ENCODE data around the gene PEX5L.

The PEX5L gene

DNA sequence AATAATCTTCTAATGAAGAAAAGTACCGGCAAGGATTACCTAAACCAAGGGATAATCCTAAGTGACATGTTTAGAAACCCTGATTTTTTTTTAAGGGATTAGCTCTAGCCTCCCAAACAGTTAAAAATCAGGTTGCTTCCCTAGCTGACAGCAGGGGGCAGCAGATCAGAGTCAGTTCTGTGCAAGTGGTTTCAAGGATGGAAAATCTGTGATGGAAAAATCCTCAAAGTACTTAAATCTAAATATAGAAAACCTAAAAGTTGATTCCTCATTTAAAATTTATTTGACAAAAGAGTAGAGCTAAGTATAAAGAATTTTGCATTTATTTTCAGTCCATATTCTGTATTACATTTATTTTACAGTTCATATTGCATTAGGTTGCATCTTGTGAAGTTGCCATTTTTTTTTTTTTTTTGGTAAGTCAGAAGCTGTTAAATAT is 107.6 kb downstream of the PEX5L start:
- in situ Hi-C loops (cut with MboI; ENCODE audit: low pct_unique_long_range_greater_than_20kb, low sequenced_read_pairs): no loop called here
- peak; percentile 53 for DNase-seq

DNA sequence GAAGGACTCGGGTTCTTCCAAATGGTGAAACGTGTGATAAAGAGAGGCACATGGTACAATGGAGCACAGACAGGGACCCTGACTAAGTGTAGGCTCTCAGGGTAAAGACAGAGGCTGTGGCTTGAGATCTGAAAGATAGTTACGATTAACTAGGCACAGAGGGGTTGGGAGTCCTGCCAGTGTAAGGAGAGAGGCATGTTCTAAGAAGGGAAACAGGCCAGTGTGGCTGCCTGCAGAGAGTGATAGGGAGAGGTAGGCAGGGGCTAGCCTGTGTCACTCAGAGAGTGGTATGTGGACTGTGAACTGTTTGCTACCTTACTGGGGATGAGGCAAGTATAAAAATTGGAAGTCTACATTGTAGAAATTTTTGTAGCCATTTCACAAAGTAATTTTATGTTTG is 109.5 kb downstream of the PEX5L start:
- no peak for DNase-seq
- in situ Hi-C loops (cut with MboI; ENCODE audit: low pct_unique_long_range_greater_than_20kb, low sequenced_read_pairs): no loop called here

DNA sequence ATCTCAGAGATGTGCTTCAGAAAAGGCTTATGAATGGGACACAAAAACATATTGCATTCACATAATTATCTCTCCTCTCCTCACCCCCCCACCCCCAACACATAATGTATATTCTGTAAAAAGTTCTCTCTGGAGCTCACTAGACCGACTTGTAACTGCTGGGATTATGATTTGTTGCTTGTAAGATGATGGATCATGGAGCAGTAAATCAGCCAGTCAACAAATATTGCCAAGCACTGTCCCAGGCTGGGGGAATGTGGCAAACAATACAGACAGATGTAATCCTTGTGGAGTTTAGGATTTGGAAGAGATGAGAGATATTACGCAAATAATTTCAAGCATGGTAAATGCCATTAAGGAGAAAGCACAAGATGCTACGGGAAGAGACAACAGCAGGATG is 114.8 kb downstream of the PEX5L start:
- in situ Hi-C loops (cut with MboI; ENCODE audit: low pct_unique_long_range_greater_than_20kb, low sequenced_read_pairs): no loop called here
- DNase-seq: no peak

- no peak for DNase-seq
- in situ Hi-C loops (cut with MboI; ENCODE audit: low pct_unique_long_range_greater_than_20kb, low sequenced_read_pairs): no loop called here
These were observed 115.2 kb downstream of the PEX5L start for GRCh38 chr3:179921500-179921899.

DNA sequence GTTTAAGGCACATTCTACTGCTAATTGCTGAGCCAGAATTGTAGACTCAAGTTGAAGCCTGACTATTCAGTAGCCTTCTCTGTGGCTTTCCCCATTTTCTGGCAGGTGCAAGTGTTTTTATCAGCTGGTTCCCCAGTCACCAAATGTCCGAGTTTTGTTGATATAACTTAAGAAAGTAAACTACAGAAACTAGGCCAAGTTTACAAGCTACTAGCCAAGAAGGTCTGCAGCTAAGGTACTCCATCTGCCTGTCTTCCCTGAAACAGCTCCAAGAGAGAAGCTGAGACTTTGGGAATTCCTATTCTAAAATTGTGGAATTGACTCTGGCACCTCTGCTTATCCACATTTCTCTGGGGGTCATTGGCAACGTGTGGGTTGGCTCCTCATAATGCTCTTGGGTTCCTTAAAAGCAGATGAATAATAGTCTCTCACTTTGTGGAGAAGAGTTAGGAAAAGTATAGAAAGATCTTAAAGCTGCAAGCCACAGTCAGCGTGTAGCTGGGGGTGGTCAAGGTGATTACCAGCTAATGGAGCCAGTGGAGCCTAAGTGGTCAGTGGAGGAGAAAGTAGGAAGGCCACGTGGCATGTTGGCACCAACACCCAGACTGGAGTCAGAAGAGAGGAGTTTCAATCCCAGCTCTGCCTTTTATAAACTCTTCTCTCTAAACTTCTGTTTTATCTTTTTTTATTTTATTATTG is 128.8 kb downstream of the PEX5L start:
- in situ Hi-C loops (cut with MboI; ENCODE audit: low pct_unique_long_range_greater_than_20kb, low sequenced_read_pairs): no loop called here
- no peak for DNase-seq

- in situ Hi-C loops (cut with MboI; ENCODE audit: low pct_unique_long_range_greater_than_20kb, low sequenced_read_pairs): no loop called here
- no peak for DNase-seq
These were observed 134.7 kb downstream of the PEX5L start for GRCh38 chr3:179902061-179902460.

DNA sequence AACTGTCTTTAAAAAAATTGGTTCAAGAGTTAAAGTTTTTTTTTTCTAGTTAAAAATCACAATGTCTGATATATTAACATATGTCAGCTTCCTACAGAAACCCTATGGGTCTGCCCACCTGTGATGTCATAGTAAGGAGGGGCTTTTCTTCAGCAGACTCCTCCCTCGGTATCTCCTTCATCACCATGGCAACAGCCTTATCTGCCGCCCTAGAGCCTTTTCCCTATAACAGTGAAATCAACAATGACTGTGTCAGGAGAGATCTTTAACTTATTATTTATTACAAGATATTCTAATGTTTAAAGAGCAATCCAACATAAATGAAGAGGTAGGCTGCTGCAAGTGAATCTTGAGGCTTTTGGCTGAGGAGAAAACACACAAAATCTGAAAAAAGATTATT is 138.7 kb downstream of the PEX5L start:
- in situ Hi-C loops (cut with MboI; ENCODE audit: low pct_unique_long_range_greater_than_20kb, low sequenced_read_pairs): no loop called here
- peak; percentile 40 for DNase-seq

DNA sequence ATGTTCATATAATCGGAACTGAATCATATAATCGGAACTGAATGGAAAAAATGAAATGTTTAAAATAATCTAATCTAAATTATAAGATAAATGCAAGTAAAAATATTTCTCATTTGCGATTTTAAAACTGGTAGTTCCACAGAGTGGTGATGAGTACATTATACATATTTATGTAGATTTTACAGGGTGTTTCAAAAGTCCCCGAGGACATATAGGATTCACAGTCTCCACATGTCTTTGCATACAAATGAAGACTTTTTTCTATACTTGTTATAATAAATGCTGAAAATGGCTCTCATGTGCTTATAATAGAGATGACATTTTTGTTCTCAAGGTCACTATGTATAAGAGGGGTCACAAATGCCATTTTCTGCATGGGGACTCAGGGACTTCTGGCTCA is 139.5 kb downstream of the PEX5L start:
- in situ Hi-C loops (cut with MboI; ENCODE audit: low pct_unique_long_range_greater_than_20kb, low sequenced_read_pairs): no loop called here
- DNase-seq: no peak

DNA sequence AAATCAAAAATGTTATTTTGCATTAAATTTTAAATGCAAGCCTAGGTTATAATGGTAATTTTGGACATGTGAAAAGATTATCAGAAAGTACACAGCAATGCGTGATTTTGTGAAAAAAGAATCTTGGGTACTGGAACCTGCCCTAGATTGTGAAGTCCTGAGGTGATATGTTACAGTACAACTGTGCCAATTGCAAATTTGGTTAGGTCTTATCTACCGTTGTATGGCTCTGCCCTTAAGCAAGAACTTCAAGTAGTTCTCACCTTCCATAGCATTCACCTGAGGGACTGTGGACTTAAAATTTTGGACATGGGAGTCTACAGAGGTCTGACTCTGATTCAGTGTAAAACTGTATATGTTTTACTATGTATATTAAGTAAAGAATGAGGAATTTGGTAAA is 140.2 kb downstream of the PEX5L start:
- DNase-seq: no peak

GRCh38 chr3:179895330-179895729 is 141.4 kb downstream of the PEX5L start:
- in situ Hi-C loops (cut with MboI; ENCODE audit: low pct_unique_long_range_greater_than_20kb, low sequenced_read_pairs): no loop called here
- DNase-seq: no peak

More for the DNA sequence above, 140.2 kb downstream of the PEX5L start:
- in situ Hi-C loops (cut with MboI; ENCODE audit: low pct_unique_long_range_greater_than_20kb, low sequenced_read_pairs): no loop called here

- in situ Hi-C loops (cut with MboI; ENCODE audit: low pct_unique_long_range_greater_than_20kb, low sequenced_read_pairs): no loop called here
- no peak for DNase-seq
These were observed 149.3 kb downstream of the PEX5L start for GRCh38 chr3:179887295-179887943.

DNA sequence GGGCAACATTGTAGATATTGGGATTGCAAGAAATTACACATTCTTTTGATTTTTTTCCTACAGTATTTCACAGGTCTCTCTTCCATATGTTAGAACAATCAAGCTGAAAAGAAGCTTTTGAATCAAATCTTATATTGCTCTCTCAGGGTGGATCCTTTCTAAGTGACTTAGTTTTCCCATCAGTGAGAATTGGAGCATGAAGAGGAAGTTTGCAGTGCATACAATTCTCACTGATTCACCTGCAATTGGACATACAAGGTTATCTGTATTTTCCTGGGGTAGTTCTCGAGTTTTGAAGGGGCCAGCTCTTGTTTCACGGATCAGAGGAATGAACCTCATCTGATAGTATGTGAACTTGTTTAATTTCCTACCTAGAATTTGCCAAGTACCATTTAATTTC is 150.8 kb downstream of the PEX5L start:
- DNase-seq: no peak
- in situ Hi-C loops (cut with MboI; ENCODE audit: low pct_unique_long_range_greater_than_20kb, low sequenced_read_pairs): no loop called here

GRCh38 chr3:179884136-179884535 is 152.6 kb downstream of the PEX5L start:
- DNase-seq: no peak
- in situ Hi-C loops (cut with MboI; ENCODE audit: low pct_unique_long_range_greater_than_20kb, low sequenced_read_pairs): no loop called here

DNA sequence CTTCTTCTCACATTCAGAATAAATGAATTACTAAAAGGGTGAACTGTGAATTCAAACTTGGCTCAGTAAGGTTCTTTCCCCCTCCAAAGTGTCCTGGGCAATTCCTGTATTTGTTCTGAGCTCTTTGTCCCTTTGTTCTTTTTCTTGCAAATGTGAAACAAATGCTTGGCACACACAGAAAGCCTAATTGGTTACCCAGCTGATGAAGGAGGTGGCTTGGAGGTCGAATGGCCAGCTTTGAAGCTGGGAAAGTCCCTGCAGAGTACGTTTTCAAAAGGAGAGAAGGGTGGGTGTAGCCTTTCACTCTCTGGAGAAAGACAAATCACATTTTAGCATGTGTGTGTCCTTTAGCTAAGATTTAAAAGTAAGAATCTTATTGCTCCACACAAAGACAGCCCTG is 154.4 kb downstream of the PEX5L start:
- in situ Hi-C loops (cut with MboI; ENCODE audit: low pct_unique_long_range_greater_than_20kb, low sequenced_read_pairs): no loop called here
- no peak for DNase-seq

- in situ Hi-C loops (cut with MboI; ENCODE audit: low pct_unique_long_range_greater_than_20kb, low sequenced_read_pairs): no loop called here
These were observed 154.9 kb downstream of the PEX5L start for GRCh38 chr3:179881791-179882190.

DNA sequence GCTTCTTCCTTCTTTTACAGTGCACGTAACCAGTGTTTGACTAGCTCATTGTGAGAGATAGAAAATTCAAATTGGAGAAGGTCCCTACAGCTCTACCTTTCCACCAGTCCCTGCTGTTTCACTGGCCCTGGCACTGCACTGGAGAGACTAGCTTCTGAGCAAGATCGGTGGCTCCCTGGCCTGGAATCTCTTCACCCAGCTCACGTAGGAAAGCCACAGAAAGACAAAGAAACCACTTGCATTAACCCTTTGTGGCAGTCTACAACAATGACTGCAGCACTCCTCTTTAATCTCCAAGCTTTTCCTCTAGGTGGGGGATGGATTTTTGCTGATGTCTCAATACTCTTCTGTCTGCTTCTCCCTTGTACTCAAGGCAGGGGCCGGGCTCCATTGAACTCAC is 155.9 kb downstream of the PEX5L start:
- no peak for DNase-seq
- in situ Hi-C loops (cut with MboI; ENCODE audit: low pct_unique_long_range_greater_than_20kb, low sequenced_read_pairs): no loop called here

More at GRCh38 chr3:179881791-179882190, 154.9 kb downstream of the PEX5L start:
- DNase-seq: no peak

GRCh38 chr3:179876440-179876839 is 160.3 kb downstream of the PEX5L start:
- DNase-seq: no peak
- in situ Hi-C loops (cut with MboI; ENCODE audit: low pct_unique_long_range_greater_than_20kb, low sequenced_read_pairs): no loop called here

DNA sequence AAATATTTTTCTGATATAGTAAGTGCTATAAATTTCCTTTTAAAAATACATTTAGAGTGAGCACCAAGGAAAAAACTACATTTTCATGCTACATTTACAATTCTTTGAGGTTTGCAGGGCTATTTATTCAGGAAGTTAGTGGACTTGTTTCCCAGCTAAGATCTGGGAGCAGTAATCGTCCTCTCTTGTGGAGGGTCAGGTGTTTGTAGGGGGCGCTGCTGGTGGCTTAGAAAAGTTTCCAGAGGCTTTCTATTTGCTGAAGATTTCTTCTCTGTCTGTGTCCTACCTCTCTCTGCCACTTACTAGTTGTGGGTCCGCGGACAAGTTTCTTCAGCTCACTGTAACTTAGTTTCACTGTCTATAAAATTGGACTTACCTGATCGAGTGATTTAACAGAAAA is 163.9 kb downstream of the PEX5L start:
- in situ Hi-C loops (cut with MboI; ENCODE audit: low pct_unique_long_range_greater_than_20kb, low sequenced_read_pairs): no loop called here
- no peak for DNase-seq

- in situ Hi-C loops (cut with MboI; ENCODE audit: low pct_unique_long_range_greater_than_20kb, low sequenced_read_pairs): no loop called here
- no peak for DNase-seq
These were observed 165.0 kb downstream of the PEX5L start for GRCh38 chr3:179871782-179872181.

- no peak for DNase-seq
- in situ Hi-C loops (cut with MboI; ENCODE audit: low pct_unique_long_range_greater_than_20kb, low sequenced_read_pairs): no loop called here
These were observed 168.0 kb downstream of the PEX5L start for GRCh38 chr3:179868715-179869114.

- in situ Hi-C loops (cut with MboI; ENCODE audit: low pct_unique_long_range_greater_than_20kb, low sequenced_read_pairs): no loop called here
- DNase-seq: no peak
These were observed 168.8 kb downstream of the PEX5L start for GRCh38 chr3:179867961-179868360.
